HFFc6 (cell line): ENCODE measurements around the gene UMODL1. TPM values are rescaled to one million over a fixed set of nuclear protein-coding genes. Genes with fewer than 3 reads are reported as not detected.

Source experiments
- DNase-seq: peaks from one replicate; pipeline ENCODE4 v3.0.0-alpha.2; 2018
- H3K27ac Mint-ChIP-seq: 2 replicates; pipeline ENCODE4 v1.8.0; 2020; ENCODE audit warnings: mild to moderate bottlenecking, mixed read lengths
- H3K27me3 Mint-ChIP-seq: 2 replicates; pipeline ENCODE4 v1.8.0; 2021; ENCODE audit warnings: mild to moderate bottlenecking, moderate library complexity, mixed read lengths; ENCODE audit not compliant: insufficient read depth
- H3K36me3 Mint-ChIP-seq: 2 replicates; pipeline ENCODE4 v1.8.0; 2021; ENCODE audit warnings: low read depth, mixed read lengths
- H3K4me1 Mint-ChIP-seq: 2 replicates; pipeline ENCODE4 v1.8.0; 2020; ENCODE audit warnings: low read depth, mixed read lengths
- H3K4me3 Mint-ChIP-seq: 2 replicates; pipeline ENCODE4 v1.8.0; 2020; ENCODE audit warnings: mild to moderate bottlenecking, moderate library complexity, mixed read lengths
- H3K9me3 Mint-ChIP-seq: 2 replicates; pipeline ENCODE4 v1.8.0; 2020; ENCODE audit warnings: mild to moderate bottlenecking, mixed read lengths
- total RNA-seq, 6 experiments: library from RNA; stranded (reverse); fragmentation: NEBNext Ultra II Directional; extraction: Animal tissue kit (Norgen Biotek cat#: 25700); gene quantifications; 2 replicates in 1 of 6; 3 replicates in 5 of 6; pipeline ENCODE4 v1.2.3, GENCODE V29; 2021
- TF ChIP-seq, protein P1 (sequence below): fragments of 200-600 bp; sonication (generic); IDR thresholded peaks from 2 replicates; pipeline ENCODE4 v1.5.0; 2021; ENCODE audit warnings: antibody characterized with exemption, mild to moderate bottlenecking

The UMODL1 gene
- total RNA-seq, 6 experiments from 2014 or later: not detected

DNA sequence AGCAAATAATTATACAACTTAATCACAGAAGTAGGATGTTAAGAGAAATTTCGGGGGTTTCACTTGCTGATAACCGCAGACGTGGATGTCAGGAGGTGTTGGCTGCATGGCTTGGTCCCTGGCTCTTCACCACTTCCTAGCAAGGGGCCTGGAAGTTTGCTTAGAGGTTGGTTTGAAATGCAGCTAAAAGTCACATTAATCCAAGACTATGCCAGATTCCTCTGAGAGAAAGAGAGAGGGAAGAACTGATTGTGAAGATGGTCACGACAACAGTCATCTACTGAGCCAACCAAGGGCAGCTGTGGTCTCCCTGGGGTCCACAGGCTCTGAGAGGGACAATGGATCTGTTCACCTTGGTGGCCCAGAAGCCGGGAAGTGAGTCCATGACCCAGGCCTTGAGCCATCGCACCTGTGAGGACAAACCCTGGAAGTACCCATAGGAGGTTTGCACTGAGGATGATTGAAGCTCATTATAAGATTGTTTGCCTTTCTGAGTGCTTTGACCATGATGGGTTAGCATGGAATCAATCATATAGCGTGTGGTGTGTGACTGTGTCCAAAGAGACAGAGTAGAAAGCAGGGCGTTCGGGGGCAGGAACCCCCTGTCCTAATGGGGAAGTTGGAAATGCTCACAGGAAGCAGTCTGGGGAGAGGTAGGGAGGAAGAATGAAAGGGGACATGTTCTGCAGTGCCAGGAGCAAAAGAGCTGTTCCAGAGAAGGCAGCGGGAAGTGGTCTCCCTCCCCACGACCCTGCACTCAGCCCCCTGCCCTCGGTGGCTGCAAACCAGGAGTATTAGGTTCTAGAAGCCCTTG lies 47.1 kb downstream of the UMODL1 start:
- peaks cover 35% of the 10 kb centered on the region for H3K27me3 Mint-ChIP-seq
- DNase-seq: no peak
- peaks cover 20% of the 10 kb centered on the region for H3K4me1 Mint-ChIP-seq
- H3K9me3 Mint-ChIP-seq: no peaks in the 10 kb centered on the region
- TF ChIP-seq, protein P1, sequence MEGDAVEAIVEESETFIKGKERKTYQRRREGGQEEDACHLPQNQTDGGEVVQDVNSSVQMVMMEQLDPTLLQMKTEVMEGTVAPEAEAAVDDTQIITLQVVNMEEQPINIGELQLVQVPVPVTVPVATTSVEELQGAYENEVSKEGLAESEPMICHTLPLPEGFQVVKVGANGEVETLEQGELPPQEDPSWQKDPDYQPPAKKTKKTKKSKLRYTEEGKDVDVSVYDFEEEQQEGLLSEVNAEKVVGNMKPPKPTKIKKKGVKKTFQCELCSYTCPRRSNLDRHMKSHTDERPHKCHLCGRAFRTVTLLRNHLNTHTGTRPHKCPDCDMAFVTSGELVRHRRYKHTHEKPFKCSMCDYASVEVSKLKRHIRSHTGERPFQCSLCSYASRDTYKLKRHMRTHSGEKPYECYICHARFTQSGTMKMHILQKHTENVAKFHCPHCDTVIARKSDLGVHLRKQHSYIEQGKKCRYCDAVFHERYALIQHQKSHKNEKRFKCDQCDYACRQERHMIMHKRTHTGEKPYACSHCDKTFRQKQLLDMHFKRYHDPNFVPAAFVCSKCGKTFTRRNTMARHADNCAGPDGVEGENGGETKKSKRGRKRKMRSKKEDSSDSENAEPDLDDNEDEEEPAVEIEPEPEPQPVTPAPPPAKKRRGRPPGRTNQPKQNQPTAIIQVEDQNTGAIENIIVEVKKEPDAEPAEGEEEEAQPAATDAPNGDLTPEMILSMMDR: no peak
- H3K4me3 Mint-ChIP-seq: no peak overlapping the region
- H3K27ac Mint-ChIP-seq: no peak overlapping the region
- no peaks in the 10 kb centered on the region for H3K36me3 Mint-ChIP-seq

DNA sequence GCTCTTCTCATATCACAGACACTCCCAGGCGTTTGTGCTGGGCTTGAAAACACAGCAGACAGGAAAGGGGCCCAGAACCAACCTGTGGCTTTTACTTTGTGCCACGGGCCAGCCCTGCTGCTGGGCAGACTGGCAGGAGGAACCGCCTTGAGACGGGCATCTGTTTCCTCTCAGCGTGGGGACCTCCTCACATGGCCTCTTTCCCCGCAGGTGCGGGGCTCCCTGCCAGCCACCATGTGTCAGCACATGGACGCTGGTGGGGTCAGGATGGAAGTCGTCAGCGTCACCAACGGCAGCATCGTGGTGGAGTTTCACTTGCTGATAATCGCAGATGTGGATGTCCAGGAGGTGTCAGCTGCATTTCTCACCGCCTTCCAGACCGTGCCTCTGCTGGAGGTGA lies 47.8 kb downstream of the UMODL1 start:
- H3K4me1 Mint-ChIP-seq: peaks cover 15% of the 10 kb centered on the region
- H3K36me3 Mint-ChIP-seq: no peaks in the 10 kb centered on the region
- H3K9me3 Mint-ChIP-seq: no peaks in the 10 kb centered on the region
- no peak overlapping the region for H3K27ac Mint-ChIP-seq
- DNase-seq: no peak
- TF ChIP-seq, protein P1: no peak; the same call in 1 of the 2 replicates
- no peak overlapping the region for H3K4me3 Mint-ChIP-seq
- H3K27me3 Mint-ChIP-seq: peaks cover 31% of the 10 kb centered on the region

DNA sequence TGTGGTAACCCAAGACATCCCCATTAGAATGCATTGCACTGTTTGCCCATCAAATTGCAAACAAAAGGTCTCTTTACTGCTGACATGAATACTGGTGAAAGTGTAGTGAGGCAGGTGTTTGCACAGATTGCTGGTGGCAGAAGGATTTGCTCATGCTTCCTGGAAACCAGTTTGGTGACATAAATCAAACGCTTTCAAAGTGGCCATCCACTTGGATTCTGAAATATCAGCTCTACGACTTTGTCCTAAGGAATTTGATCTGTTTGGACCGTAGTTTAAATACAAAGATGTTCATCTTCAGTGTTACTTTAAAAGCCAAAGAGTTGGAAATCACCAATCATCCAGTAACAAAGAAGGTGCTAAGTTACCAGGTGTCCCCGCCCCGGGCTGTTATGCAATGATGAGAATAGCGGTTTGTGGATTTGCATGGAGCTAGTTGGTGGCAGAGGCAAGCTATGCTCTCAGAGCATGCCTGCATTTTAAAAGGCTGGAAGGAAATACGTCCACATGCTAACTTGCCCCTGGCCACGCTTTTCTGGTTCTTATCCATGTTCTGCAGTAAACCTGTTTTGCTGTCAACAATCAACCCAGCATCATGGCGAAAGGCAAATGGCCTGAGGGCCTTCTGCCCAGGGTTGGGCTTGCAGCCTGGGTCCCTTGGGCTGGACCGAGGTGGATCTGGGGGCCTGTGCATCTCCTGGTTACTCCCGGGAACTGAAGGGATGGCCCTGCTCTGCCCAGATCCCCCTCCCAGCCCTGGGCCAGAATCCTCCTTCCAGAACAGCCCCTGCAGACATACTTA lies 49.2 kb downstream of the UMODL1 start:
- Mint-ChIP-seq H3K4me3 (no peak overlapping the region), H3K4me1 (peaks cover 8% of the 10 kb centered on the region), H3K36me3 (no peaks in the 10 kb centered on the region), H3K9me3 (no peaks in the 10 kb centered on the region), H3K27me3 (peaks cover 31% of the 10 kb centered on the region), H3K27ac (no peak overlapping the region)
- TF ChIP-seq, protein P1: no peak
- no peak for DNase-seq

DNA sequence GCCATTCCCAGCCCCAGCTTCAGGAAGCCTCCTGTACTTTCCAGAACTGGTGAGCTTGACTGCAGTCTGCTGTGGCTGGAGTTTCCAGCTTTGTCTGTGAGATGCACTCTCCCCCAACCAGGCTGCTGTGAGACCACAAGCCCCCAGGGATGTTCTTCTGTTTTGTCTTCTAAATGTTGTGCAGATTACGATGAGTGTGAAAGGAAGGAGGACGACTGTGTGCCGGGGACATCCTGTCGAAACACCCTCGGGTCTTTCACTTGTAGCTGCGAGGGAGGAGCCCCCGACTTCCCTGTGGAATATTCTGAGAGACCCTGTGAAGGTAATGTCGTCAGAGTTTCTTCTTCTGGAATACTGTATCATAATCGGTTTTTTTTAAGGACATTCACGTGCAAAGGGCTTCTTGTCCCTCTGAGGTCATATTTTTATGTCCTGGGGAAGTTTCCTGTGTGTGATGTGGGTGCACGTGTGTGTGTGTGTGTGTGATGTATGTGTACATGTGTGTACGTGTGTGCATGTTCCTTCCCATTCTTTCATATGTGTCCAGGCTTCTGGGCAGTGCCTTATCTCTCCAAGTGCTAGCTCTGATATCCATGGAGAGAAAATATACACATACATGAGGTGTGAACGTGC lies 49.9 kb downstream of the UMODL1 start:
- Mint-ChIP-seq H3K9me3 (no peaks in the 10 kb centered on the region), H3K27me3 (peaks cover 32% of the 10 kb centered on the region), H3K27ac (no peak overlapping the region), H3K4me1 (peaks cover 8% of the 10 kb centered on the region), H3K4me3 (no peak overlapping the region), H3K36me3 (no peaks in the 10 kb centered on the region)
- TF ChIP-seq, protein P1: no peak
- DNase-seq: no peak

DNA sequence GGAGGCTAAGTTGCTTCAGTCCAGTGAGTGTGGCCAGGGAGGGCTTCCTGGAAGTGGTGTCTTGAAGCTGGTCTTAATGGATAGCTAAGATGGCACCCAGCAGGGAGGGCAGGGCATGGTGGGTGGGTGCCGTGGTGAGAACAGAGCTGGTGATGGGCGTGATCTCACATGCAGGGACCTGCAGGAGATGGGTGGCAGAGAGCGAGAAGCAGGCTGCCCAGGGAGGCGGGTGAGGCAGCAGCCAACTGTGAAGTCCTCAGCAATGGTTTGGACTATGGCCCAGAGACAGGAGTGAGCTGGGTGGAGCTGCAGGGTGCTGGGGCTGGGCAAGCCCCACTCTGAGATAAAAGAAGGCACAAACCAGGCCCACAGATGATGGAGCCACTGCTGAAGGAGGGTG lies 50.7 kb downstream of the UMODL1 start:
- DNase-seq: no peak
- Mint-ChIP-seq H3K4me1 (peaks cover 8% of the 10 kb centered on the region), H3K9me3 (no peaks in the 10 kb centered on the region), H3K27ac (no peak overlapping the region), H3K4me3 (no peak overlapping the region), H3K36me3 (no peaks in the 10 kb centered on the region), H3K27me3 (peaks cover 32% of the 10 kb centered on the region)
- TF ChIP-seq, protein P1: no peak
